Mesothelial cell of epicardium (in vitro differentiated cells): ENCODE data around the gene TMEM35B. TPM values are rescaled to one million over a fixed set of nuclear protein-coding genes. Genes with fewer than 3 reads are reported as not detected.
"Not testable (repeated sequence)": the region's sequence is repeated elsewhere in the genome, so short reads cannot be mapped to it uniquely, and the experiment has no call there.

ENCODE experiments used
- DNase-seq, 2 experiments: peaks; one replicate each; pipeline ENCODE4 v3.0.0; 2021; ENCODE audit warnings: low spot score in 2 of 2; ENCODE audit not compliant: unreplicated experiment in 2 of 2
- H3K27ac Mint-ChIP-seq: 2 replicates; pipeline ENCODE4 v1.8.0; 2021; ENCODE audit warnings: mixed read lengths
- H3K27me3 Mint-ChIP-seq: 2 replicates; pipeline ENCODE4 v1.8.0; 2021; ENCODE audit warnings: low read depth, mixed read lengths
- H3K36me3 Mint-ChIP-seq: 2 replicates; pipeline ENCODE4 v1.8.0; 2021; ENCODE audit warnings: mixed read lengths
- H3K4me1 Mint-ChIP-seq: 2 replicates; pipeline ENCODE4 v1.8.0; 2021; ENCODE audit warnings: mixed read lengths
- H3K4me3 Mint-ChIP-seq: 2 replicates; pipeline ENCODE4 v1.8.0; 2021; ENCODE audit warnings: mild to moderate bottlenecking, moderate library complexity, mixed read lengths
- H3K9me3 Mint-ChIP-seq: 2 replicates; pipeline ENCODE4 v1.8.0; 2021; ENCODE audit warnings: mixed read lengths
- total RNA-seq: library from RNA; stranded (reverse); gene quantifications from 3 replicates; pipeline ENCODE4 v1.2.1, GENCODE V29; 2021
- TF ChIP-seq, protein P1 (sequence below): fragments of 200-600 bp; sonication (generic); IDR thresholded peaks from one replicate; pipeline ENCODE4 v1.5.0; 2021; ENCODE audit warnings: antibody characterized with exemption; ENCODE audit not compliant: unreplicated experiment

The TMEM35B gene
- total RNA-seq, 1 donor from 2014 or later = 13.9 TPM

DNA sequence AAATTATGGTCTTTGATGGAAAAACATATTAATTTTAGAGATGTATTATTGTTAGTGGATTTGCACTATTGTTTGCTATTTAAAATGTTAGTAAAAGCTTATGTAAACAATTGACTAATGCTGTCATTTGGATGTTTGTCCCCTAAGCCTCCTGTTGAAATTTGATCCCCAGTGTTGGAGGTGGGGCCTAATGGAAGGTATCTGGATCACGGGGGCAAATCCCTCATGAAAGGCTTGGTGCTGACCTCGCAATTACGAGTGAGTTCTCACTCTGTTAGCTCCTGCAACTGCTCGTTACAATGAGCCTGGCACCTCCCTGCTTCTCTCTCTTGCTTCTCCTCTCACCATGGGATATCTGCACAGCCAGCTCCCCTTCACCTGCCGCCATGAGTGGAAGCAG is 14.3 kb downstream of the TMEM35B start:
- TF ChIP-seq, protein P1, sequence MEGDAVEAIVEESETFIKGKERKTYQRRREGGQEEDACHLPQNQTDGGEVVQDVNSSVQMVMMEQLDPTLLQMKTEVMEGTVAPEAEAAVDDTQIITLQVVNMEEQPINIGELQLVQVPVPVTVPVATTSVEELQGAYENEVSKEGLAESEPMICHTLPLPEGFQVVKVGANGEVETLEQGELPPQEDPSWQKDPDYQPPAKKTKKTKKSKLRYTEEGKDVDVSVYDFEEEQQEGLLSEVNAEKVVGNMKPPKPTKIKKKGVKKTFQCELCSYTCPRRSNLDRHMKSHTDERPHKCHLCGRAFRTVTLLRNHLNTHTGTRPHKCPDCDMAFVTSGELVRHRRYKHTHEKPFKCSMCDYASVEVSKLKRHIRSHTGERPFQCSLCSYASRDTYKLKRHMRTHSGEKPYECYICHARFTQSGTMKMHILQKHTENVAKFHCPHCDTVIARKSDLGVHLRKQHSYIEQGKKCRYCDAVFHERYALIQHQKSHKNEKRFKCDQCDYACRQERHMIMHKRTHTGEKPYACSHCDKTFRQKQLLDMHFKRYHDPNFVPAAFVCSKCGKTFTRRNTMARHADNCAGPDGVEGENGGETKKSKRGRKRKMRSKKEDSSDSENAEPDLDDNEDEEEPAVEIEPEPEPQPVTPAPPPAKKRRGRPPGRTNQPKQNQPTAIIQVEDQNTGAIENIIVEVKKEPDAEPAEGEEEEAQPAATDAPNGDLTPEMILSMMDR = no peak
- H3K4me1 Mint-ChIP-seq = no peaks in the 10 kb centered on the region
- no peak overlapping the region for H3K27ac Mint-ChIP-seq
- H3K9me3 Mint-ChIP-seq = no peaks in the 10 kb centered on the region
- no peaks in the 10 kb centered on the region for H3K27me3 Mint-ChIP-seq
- DNase-seq = no peak
- H3K36me3 Mint-ChIP-seq = peaks cover 1% of the 10 kb centered on the region
- H3K4me3 Mint-ChIP-seq = no peak overlapping the region

DNA sequence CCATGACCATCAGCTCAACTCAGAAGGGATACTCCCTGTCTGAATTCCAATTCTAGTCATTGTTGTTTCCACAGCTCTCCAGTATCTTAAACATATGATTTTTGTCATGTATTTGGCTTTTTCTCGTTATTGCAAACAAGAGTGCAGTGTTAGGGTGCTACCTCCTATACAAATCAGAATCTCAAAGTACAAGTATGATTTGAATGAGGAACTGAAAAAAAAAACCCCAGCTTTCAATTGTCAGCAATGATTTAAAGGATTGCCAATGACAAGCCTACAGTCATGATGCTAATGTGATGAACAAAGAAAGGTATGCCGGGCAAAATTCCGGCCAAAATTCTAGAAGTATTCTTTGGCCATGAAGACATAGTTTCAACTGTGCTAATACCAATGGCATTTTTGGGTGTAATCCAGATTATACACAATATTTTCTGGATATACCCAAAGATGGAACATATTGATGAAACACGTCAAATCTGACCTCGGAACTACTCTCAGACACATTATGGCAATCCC is 14.9 kb downstream of the TMEM35B start:
- H3K27me3 Mint-ChIP-seq = no peaks in the 10 kb centered on the region
- TF ChIP-seq, protein P1 = no peak
- DNase-seq = no peak
- H3K36me3 Mint-ChIP-seq = no peaks in the 10 kb centered on the region
- H3K4me1 Mint-ChIP-seq = no peaks in the 10 kb centered on the region
- H3K4me3 Mint-ChIP-seq = no peak overlapping the region
- H3K9me3 Mint-ChIP-seq = no peaks in the 10 kb centered on the region
- H3K27ac Mint-ChIP-seq = no peak overlapping the region

DNA sequence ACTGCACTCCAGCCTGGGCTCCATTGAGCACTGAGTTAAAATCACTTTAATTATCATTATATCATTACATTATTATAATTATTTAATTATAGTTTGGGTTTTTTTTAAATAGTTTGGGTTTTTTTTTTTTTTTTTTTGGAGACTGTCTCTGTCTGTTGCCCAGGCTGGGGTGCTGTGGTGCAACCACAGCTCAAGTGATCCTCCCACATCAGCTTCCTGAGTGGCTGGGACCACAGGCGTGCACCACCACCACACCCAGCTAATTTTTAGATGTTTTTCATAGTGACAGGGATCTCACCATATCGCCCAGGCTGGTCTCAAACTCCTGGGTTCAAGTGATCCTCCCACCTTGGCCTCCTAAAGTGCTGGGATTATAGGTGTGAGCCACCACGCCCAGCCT is 16.9 kb downstream of the TMEM35B start:
- H3K27ac Mint-ChIP-seq, H3K36me3 Mint-ChIP-seq, DNase-seq, H3K4me3 Mint-ChIP-seq, H3K4me1 Mint-ChIP-seq, H3K9me3 Mint-ChIP-seq, H3K27me3 Mint-ChIP-seq: not testable (repeated sequence)

DNA sequence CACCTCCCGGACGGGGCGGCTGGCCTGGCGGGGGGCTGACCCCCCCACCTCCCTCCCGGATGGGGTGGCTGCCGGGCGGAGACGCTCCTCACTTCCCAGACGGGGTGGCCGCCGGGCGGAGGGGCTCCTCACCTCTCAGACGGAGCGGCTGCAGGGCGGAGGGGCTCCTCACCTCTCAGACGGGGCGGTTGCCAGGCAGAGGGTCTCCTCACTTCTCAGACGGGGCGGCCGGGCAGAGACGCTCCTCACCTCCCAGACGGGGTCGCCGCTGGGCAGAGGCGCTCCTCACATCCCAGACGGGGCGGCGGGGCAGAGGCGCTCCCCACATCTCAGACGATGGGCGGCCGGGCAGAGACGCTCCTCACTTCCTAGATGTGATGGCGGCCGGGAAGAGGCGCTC is 17.5 kb downstream of the TMEM35B start:
- H3K27me3 Mint-ChIP-seq, H3K36me3 Mint-ChIP-seq: not testable (repeated sequence)

DNA sequence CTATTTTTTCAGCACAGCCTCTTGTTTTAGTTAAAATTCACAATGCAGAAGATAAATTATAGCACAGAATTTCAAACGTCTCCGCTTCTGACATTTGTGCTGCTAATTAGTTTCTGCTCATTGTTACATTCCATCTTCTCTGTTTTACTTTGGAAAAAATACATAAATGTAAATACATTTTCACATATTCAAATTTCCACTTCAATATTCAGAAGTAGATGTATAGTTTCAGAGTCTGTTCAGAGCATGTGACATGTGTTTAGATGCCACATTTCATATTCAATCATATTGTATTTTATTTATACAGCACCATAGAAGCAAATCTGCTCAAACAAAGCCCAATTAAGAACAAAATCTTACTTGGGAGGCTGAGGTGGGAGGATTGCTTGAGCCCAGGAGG is 19.6 kb downstream of the TMEM35B start:
- Mint-ChIP-seq H3K4me1 (no peaks in the 10 kb centered on the region), H3K36me3 (no peaks in the 10 kb centered on the region), H3K27ac (no peak overlapping the region), H3K9me3 (no peaks in the 10 kb centered on the region), H3K27me3 (peaks cover 19% of the 10 kb centered on the region), H3K4me3 (no peak overlapping the region)
- TF ChIP-seq, protein P1 = no peak
- DNase-seq = no peak

More for the DNA sequence above, 17.5 kb downstream of the TMEM35B start:
- not testable (repeated sequence) for H3K27ac Mint-ChIP-seq, H3K9me3 Mint-ChIP-seq, DNase-seq, H3K4me3 Mint-ChIP-seq, H3K4me1 Mint-ChIP-seq

DNA sequence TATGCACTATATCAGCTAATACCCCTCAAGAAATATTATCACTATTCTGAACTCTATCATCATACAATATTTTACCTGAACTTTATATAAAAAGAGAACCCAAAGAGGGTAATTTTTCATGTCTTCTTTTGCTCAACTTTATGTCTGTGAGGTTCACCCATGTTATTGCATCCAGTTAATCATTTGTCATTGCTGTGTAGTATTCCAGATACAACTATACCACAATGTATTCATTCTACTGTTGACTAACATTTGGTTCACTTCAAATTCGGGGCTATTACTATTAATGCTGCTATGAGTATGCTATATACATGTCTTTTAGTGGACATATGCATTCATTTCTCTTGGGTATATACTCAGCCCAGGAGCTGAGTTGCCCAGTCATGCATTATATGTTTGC is 34.7 kb downstream of the TMEM35B start:
- no peak overlapping the region for H3K4me3 Mint-ChIP-seq
- H3K36me3 Mint-ChIP-seq = peaks cover 3% of the 10 kb centered on the region
- peaks cover 12% of the 10 kb centered on the region for H3K9me3 Mint-ChIP-seq
- peaks cover 31% of the 10 kb centered on the region for H3K27me3 Mint-ChIP-seq
- no peak overlapping the region for H3K27ac Mint-ChIP-seq
- TF ChIP-seq, protein P1 = no peak
- no peaks in the 10 kb centered on the region for H3K4me1 Mint-ChIP-seq
- no peak for DNase-seq

DNA sequence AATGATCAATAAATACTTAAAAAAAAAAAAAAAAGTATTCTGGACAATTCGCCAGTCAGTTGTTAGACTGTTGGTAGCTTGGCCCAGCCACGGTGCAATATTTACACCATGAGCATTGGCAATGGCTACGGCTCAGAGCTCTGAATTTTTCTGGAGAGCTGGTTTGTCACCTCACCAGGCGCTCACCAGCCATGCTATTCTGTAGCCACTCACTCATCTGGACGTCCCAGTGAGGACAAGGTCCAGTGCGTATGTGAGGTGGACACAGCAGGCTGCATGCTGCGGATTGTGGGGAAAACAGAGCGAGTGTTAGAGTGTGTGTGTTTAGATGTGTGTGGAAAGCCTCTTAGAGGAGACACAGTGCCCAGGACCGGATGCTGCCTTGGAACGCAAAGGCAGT is 36.4 kb downstream of the TMEM35B start:
- not testable (repeated sequence) for H3K4me3 Mint-ChIP-seq, H3K36me3 Mint-ChIP-seq, H3K4me1 Mint-ChIP-seq, H3K27ac Mint-ChIP-seq, DNase-seq
- H3K9me3 Mint-ChIP-seq = peaks cover 12% of the 10 kb centered on the region
- H3K27me3 Mint-ChIP-seq = peaks cover 33% of the 10 kb centered on the region

DNA sequence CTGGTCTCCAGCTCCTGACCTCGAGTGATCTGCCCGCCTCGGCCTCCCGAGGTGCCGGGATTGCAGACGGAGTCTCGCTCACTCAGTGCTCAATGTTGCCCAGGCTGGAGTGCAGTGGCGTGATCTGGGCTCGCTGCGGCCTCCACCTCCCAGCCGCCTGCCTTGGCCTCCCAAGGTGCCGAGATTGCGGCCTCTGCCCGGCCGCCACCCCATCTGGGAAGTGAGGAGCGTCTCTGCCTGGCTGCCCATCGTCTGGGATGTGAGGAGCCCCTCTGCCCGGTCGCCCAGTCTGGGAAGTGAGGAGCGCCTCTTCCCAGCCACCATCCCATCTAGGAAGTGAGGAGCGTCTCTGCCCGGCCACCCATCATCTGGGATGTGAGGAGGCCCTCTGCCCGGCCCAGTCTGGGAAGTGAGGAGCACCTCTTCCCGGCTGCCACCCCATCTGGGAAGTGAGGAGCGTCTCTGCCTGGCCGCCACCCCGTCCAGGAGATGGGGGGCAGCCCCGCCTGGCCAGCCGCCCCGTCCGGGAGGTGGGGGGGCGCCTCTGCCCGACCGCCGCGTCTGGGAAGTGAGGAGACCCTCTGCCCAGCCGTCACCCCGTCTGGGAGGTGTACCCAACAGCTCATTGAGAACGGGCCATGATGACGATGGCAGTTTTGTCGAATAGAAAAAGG is 37.4 kb downstream of the TMEM35B start:
- H3K9me3 Mint-ChIP-seq = peaks cover 12% of the 10 kb centered on the region
- not testable (repeated sequence) for H3K36me3 Mint-ChIP-seq, DNase-seq, H3K4me3 Mint-ChIP-seq, H3K4me1 Mint-ChIP-seq, H3K27ac Mint-ChIP-seq
- H3K27me3 Mint-ChIP-seq = peaks cover 37% of the 10 kb centered on the region
